Measurements from ENCODE around the gene RER1. TPM values are rescaled to one million over a fixed set of nuclear protein-coding genes. Genes with fewer than 3 reads are reported as not detected.

RER1 gene
- total RNA-seq, 2 experiments from 2014 or later, result 120 to 131 TPM

DNA sequence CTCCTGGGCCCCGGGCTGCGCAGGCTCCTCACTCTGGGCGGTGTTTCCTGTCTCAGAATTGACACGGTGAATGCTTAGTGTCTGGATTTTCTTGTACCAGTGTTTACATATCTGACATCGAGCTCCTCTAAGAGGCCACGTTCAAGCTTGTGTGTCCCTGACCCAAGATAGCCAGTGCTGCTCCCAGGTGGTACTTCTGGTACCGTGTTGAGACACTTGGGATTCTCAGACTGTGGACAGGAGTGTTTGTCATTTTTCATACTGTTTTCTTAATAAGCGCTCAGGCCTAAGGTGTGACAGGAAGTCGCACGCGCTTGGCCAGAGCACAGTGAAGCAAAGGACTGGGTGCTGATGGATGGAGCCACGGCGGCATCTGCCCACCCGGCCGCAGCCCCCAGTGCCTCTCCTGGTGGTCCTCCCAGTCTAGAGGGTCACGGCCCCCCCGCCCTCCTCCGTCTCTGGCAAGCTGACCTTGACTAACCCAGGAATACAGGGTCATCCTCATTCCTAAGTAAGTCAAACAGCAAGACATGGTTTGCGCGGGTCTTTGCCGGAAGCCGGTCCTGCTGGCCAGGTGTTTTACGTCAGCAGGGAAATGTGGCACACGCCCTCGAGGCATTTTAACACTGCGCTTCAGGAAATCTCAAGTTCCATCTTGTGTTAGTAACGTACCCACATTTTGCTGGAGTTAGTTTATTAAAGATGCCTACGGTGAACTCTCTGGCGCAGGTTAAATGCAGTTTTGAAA, 12.7 kb downstream of the RER1 start:
- no peaks in the 10 kb centered on the region for H3K9me3 Mint-ChIP-seq
- H3K27ac Mint-ChIP-seq, result no peak overlapping the region
- no peak for DNase-seq
- H3K4me1 Mint-ChIP-seq (ENCODE audit: low read depth), result peaks cover 6% of the 10 kb centered on the region
- intact Hi-C loops (cut with micrococcal nuclease), result no loop called here
- POLR2A ChIA-PET, result interaction anchor here (0.6 to 8.0 kb wide), 4 partner anchors 6 to 783 kb away, joined by 3 to 36 read pairs (median 4); partner anchors contain the start of genes MORN1 and RER1
- no peak overlapping the region for H3K4me3 Mint-ChIP-seq
- H3K27me3 Mint-ChIP-seq, result no peaks in the 10 kb centered on the region
- CTCF ChIA-PET, result no interaction called here
- peaks cover 33% of the 10 kb centered on the region for H3K36me3 Mint-ChIP-seq (ENCODE audit: low read depth)
- no peak for ATAC-seq
- TF ChIP-seq, protein P1, sequence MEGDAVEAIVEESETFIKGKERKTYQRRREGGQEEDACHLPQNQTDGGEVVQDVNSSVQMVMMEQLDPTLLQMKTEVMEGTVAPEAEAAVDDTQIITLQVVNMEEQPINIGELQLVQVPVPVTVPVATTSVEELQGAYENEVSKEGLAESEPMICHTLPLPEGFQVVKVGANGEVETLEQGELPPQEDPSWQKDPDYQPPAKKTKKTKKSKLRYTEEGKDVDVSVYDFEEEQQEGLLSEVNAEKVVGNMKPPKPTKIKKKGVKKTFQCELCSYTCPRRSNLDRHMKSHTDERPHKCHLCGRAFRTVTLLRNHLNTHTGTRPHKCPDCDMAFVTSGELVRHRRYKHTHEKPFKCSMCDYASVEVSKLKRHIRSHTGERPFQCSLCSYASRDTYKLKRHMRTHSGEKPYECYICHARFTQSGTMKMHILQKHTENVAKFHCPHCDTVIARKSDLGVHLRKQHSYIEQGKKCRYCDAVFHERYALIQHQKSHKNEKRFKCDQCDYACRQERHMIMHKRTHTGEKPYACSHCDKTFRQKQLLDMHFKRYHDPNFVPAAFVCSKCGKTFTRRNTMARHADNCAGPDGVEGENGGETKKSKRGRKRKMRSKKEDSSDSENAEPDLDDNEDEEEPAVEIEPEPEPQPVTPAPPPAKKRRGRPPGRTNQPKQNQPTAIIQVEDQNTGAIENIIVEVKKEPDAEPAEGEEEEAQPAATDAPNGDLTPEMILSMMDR (IDR thresholded peaks at IDR 0.05), result no peak

DNA sequence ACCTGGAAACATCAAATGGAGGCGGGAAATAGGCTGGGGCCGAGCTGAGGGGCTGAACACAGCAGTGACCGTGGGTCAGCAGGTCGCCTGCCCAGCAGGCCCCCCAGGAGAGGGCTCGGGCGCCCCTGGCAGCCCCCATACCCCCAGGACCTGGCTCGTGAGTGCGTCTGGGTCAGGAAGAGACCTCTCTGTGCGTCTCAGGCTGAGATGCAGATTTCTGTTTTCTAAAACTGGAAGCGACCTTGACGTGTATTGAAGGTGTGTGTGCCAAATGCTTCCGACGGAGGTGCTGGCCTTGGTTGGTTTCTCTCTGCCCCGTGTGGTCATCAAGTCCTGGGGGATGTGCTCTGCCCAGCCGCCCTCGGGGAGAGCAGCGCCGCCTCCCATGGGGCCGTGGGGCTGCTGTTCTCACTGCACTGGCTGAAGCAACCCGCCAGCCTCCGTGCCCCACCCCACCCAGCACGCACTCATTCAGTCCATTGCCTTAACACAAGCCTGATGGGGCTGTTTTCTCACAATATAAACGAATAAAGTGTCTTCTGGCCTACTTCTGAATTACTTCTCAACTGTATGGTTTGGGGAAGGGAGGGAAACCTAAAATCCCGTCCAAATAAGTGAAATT, 13.4 kb downstream of the RER1 start:
- intact Hi-C loops (cut with micrococcal nuclease), result no loop called here
- ATAC-seq, result no peak
- H3K36me3 Mint-ChIP-seq (ENCODE audit: low read depth), result peaks cover 28% of the 10 kb centered on the region
- H3K27ac Mint-ChIP-seq, result no peak overlapping the region
- peaks cover 6% of the 10 kb centered on the region for H3K4me1 Mint-ChIP-seq (ENCODE audit: low read depth)
- no peak for DNase-seq
- POLR2A ChIA-PET, result interaction anchor here (0.9 to 8.0 kb wide), 3 partner anchors 7 to 16 kb away, joined by 3 to 36 read pairs (median 6); partner anchors contain the start of genes MORN1 and RER1
- no peaks in the 10 kb centered on the region for H3K9me3 Mint-ChIP-seq
- CTCF ChIA-PET, result no interaction called here
- no peaks in the 10 kb centered on the region for H3K27me3 Mint-ChIP-seq
- no peak overlapping the region for H3K4me3 Mint-ChIP-seq
- TF ChIP-seq, protein P1 (IDR thresholded peaks at IDR 0.05), result no peak

DNA sequence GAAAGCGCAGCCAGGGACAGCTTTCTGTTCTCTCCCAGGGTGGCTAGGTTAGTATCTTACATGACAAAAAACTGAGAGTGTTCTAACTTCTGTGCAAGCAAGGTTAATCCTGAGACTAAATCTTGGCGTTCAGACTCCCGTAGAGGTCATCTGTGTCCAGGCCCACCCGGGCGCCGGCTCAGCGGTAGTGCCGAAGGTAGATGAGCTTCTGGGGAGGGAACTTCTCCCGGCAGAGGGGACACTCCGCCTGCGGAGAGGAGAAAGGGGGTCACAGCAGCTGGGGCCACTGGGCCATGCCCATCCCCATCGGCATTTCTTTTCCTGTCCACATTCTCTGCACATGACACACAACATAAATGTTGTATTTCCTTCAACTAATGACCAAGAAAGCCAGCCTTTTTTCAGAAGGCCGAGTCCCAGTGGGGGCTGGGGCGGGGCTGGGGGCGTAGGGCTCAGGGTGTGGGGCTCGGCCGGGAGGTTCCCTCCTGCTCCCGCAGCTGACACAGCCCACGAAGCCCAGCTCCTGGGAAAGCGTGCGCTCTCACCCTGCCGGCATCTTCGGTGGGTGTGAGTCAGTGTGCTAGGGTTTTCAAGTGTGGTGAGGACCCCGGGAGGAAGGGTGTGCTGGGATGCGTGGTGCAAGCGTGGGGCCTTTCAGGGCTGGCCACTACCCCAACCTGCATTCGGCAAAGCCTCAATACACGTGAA, 14.1 kb downstream of the RER1 start:
- DNase-seq (no peak), ATAC-seq (no peak)
- Mint-ChIP-seq H3K27ac (no peak overlapping the region), H3K9me3 (no peaks in the 10 kb centered on the region), H3K4me1 (ENCODE audit: low read depth) (peaks cover 4% of the 10 kb centered on the region), H3K36me3 (ENCODE audit: low read depth) (peaks cover 28% of the 10 kb centered on the region), H3K27me3 (no peaks in the 10 kb centered on the region), H3K4me3 (no peak overlapping the region)
- POLR2A ChIA-PET, result interaction anchor here (2.3 to 8.0 kb wide), 2 partner anchors 8 to 13 kb away, joined by 6 to 36 read pairs; partner anchors contain the start of genes MORN1 and RER1
- TF ChIP-seq, protein P1 (IDR thresholded peaks at IDR 0.05), result no peak
- CTCF ChIA-PET, result no interaction called here
- intact Hi-C loops (cut with micrococcal nuclease), result no loop called here

DNA sequence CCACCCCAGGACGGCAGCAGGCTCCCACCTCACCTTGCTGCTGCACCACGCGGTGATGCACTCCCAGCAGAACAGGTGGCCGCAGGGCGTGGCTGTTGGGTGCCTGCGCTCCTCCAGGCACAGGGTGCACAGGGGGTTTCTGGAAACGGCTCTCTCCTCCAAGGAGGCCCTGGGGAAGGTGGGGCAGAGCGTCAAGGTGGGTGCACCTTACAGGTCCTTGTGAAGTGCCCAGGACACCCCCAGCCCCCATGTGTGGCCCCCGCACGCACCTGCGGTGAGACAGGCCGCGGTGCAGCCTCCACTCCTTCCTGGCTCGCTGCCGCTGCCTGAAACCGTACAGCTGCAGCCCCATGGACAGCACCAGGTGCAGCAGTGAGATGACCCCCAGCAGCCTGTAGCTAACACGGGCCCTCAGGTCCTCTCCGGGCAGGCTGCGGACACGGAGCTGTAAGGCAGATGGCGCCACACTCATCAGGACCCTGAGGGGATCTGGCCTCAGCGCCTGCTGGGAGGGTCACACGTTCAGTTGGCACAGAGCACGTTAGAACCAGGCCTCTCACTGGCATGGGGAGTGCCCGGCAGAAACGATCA, 14.9 kb downstream of the RER1 start:
- Mint-ChIP-seq H3K27ac (no peak overlapping the region), H3K4me3 (no peak overlapping the region), H3K9me3 (no peaks in the 10 kb centered on the region), H3K36me3 (ENCODE audit: low read depth) (peaks cover 27% of the 10 kb centered on the region), H3K4me1 (ENCODE audit: low read depth) (peaks cover 7% of the 10 kb centered on the region), H3K27me3 (no peaks in the 10 kb centered on the region)
- DNase-seq (no peak), ATAC-seq (no peak)
- ChIA-PET CTCF (interaction anchor here (0.8 kb wide), 1 partner anchor 16 kb away, joined by 3 read pairs; the partner anchor contains the start of gene MORN1), POLR2A (interaction anchor here (8.0 kb wide), 1 partner anchor 8 kb away, joined by 36 read pairs; no protein-coding TSS in a partner anchor)
- TF ChIP-seq, protein P1 (IDR thresholded peaks at IDR 0.05), result no peak
- intact Hi-C loops (cut with micrococcal nuclease), result no loop called here

All from activated CD8-positive, alpha-beta T cell treated with anti-CD3 and anti-CD28 coated beads for 36 hours (primary cell).